Activated naive CD8-positive, alpha-beta T cell treated with anti-CD3 and anti-CD28 coated beads for 36 hours (primary cell): Measurements from ENCODE around the gene ADAMTS3. TPM values are rescaled to one million over a fixed set of nuclear protein-coding genes. Genes with fewer than 3 reads are reported as not detected.

ENCODE experiments used
- DNase-seq: peaks from one replicate; pipeline ENCODE4 v3.0.0; 2021
- H3K27ac Mint-ChIP-seq: one replicate; pipeline ENCODE4 v1.8.0; 2022; ENCODE audit warnings: mild to moderate bottlenecking, moderate library complexity, mixed read lengths
- H3K27me3 Mint-ChIP-seq: one replicate; pipeline ENCODE4 v1.8.0; 2022; ENCODE audit warnings: mild to moderate bottlenecking, mixed read lengths
- H3K36me3 Mint-ChIP-seq: one replicate; pipeline ENCODE4 v1.8.0; 2021; ENCODE audit warnings: mild to moderate bottlenecking, mixed read lengths
- H3K4me1 Mint-ChIP-seq: one replicate; pipeline ENCODE4 v1.8.0; 2021; ENCODE audit warnings: mixed read lengths
- H3K4me3 Mint-ChIP-seq: one replicate; pipeline ENCODE4 v1.8.0; 2022; ENCODE audit warnings: mild to moderate bottlenecking, moderate library complexity, mixed read lengths
- H3K9me3 Mint-ChIP-seq: one replicate; pipeline ENCODE4 v1.8.0; 2022; ENCODE audit warnings: mixed read lengths
- total RNA-seq, 2 experiments: library from RNA; stranded (reverse); gene quantifications; one replicate each; pipeline ENCODE4 v1.2.3, GENCODE V29; 2021

Gene ADAMTS3
- total RNA-seq, 2 experiments from 2014 or later, result not detected

DNA sequence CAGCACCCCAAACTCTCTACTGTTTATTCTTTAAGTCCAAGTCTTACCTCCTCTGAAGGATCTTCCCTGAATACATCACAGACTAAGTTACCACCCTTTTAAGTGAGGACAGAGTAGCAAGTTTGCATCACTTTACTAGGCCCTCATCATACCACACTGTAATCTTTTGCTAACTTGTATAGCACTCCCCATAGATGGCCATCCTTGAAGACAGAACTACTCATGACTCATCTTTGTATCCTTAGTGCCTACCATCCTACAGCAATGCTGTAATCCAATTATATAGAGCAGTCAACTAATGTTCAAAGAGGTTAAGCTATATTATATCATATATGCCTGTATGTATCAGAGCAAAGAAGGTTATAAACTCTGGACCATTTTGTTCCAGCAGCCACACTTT lies 101.4 kb downstream of the ADAMTS3 start:
- no peaks in the 10 kb centered on the region for H3K27me3 Mint-ChIP-seq
- H3K4me3 Mint-ChIP-seq, result no peak overlapping the region
- no peaks in the 10 kb centered on the region for H3K36me3 Mint-ChIP-seq
- H3K4me1 Mint-ChIP-seq, result no peaks in the 10 kb centered on the region
- H3K27ac Mint-ChIP-seq, result no peak overlapping the region
- DNase-seq, result no peak
- H3K9me3 Mint-ChIP-seq, result peaks cover 2% of the 10 kb centered on the region

DNA sequence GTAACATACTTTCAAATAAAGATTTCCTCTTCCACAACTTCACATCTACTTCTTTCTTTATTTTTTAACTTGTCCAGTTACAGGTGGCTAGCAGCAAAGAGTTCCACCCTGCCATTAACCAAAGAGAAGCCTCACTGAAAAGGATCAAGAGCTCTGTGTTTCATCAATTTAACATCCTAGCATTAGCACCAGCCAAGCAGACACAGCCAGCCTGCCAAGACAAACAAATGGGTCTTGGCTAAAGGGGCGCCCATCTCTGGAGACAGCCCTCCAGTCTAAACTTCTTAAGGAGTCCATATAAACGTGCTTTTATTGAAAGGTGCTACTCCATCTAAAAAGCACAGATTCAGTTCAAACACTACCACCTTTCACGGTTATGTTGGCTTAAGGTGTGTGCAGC lies 105.3 kb downstream of the ADAMTS3 start:
- Mint-ChIP-seq H3K4me1 (no peaks in the 10 kb centered on the region), H3K36me3 (no peaks in the 10 kb centered on the region), H3K27ac (no peak overlapping the region), H3K27me3 (peaks cover 3% of the 10 kb centered on the region), H3K9me3 (peaks cover 2% of the 10 kb centered on the region), H3K4me3 (no peak overlapping the region)
- DNase-seq, result no peak

DNA sequence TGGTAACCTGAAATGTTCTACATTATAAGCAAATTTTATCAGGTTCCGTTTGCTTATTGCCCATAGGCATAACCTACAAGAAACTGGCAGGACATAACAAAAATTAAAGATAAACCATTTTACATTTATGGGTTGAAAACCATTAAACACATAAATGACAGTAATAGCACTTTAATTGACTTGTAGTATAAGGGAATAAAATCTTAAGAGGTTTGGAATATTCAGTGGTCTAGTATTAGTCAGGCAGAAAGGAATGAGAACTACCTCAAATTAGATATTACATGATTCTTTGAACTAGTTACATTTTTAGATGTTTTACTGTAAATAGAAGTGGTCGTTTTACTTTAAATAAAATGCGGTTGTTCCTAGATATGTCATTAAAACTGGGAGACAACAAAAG lies 111.9 kb downstream of the ADAMTS3 start:
- DNase-seq, result no peak
- H3K27me3 Mint-ChIP-seq, result peaks cover 3% of the 10 kb centered on the region
- H3K36me3 Mint-ChIP-seq, result no peaks in the 10 kb centered on the region
- no peaks in the 10 kb centered on the region for H3K4me1 Mint-ChIP-seq
- no peak overlapping the region for H3K4me3 Mint-ChIP-seq
- peaks cover 2% of the 10 kb centered on the region for H3K9me3 Mint-ChIP-seq
- no peak overlapping the region for H3K27ac Mint-ChIP-seq

DNA sequence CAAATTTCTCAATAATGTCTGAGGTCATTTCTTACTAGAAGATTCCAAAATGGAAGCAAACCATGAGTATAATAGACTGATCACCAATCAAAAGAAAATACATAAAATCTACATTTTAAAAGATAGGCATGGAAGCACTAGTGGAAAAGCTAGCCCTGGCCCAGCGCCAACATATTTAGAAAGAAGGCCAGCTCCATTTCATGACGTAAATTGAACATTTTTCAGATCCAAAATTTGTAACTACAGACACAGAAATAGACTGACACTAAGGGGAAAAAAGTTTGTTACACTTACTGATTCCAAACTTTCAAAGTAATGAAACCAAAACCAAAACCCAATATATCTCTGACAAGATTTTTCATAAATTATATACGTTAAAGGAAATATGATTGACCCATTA lies 117.7 kb downstream of the ADAMTS3 start:
- Mint-ChIP-seq H3K27me3 (no peaks in the 10 kb centered on the region), H3K27ac (no peak overlapping the region), H3K9me3 (no peaks in the 10 kb centered on the region), H3K4me1 (no peaks in the 10 kb centered on the region), H3K4me3 (no peak overlapping the region), H3K36me3 (no peaks in the 10 kb centered on the region)
- DNase-seq, result no peak

DNA sequence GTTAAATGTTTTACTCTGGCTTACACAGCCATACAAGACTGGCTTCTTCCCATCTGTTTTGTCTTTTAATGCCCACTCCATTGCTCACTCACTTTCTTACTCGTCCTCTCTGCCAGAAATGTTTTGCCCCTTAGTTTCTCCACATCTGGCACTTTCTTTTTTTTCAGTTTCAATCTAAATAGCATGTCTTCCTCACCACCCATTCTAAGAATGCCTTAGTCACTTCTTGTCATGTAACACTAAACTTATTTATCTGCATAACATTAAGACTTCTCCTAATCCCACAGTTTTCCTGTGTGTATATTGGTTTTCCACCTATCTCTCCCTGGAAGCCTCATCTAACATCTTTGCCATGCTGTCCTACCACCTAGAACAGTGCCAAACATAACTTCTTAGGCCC lies 119.3 kb downstream of the ADAMTS3 start:
- DNase-seq, result no peak
- no peaks in the 10 kb centered on the region for H3K27me3 Mint-ChIP-seq
- no peaks in the 10 kb centered on the region for H3K4me1 Mint-ChIP-seq
- no peaks in the 10 kb centered on the region for H3K36me3 Mint-ChIP-seq
- no peak overlapping the region for H3K27ac Mint-ChIP-seq
- no peaks in the 10 kb centered on the region for H3K9me3 Mint-ChIP-seq
- H3K4me3 Mint-ChIP-seq, result no peak overlapping the region

DNA sequence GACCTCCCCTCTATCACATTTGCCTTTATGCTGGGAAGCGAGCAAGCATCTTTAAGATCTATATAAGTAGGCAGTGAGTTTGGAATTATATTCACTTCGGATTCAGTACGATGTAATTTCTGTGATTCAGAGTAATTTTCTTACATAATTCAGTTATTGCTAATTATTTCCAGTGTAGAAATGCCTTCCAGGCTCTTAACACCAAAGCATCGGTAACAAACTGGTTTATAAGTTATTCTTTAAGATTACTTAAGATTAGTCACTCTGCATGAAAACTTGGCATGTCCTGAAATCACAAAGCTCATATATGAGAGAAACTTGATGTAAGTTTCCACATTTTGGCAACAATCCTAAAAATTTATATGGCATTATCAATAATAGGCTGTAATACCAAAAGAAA lies 120.8 kb downstream of the ADAMTS3 start:
- H3K4me3 Mint-ChIP-seq, result no peak overlapping the region
- DNase-seq, result no peak
- no peaks in the 10 kb centered on the region for H3K36me3 Mint-ChIP-seq
- H3K9me3 Mint-ChIP-seq, result no peaks in the 10 kb centered on the region
- H3K4me1 Mint-ChIP-seq, result no peaks in the 10 kb centered on the region
- no peak overlapping the region for H3K27ac Mint-ChIP-seq
- no peaks in the 10 kb centered on the region for H3K27me3 Mint-ChIP-seq

DNA sequence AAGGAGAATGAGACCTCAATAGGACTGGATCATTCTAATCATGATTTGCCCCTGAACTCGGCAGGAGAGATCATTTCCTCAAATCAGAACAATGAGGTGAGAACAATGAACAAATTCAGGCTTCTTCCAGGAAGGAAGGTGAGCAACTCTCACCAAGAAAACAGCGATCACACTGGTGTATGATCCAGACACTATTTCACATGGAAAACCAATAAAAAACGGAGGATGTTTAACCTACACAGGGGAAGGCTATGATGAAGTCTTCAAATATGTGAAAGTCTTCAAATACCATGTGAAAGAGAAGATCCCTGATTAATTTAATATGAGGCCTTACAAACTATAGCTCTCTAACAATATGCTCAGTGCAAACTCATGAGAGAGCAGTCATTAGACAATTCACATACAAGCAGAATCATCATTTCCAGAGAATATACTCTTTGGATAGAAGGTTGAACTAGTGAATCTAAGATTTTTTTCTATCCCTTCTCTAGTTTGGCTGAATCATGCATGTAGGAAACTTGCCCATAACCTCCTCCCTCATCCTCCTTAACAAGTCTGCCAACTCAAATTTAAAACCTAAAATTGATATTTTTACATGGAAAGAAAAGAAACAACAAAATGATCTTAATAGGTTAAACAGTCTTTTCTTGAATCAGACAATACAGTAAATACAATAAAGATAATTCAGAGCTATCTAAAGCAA lies 122.5 kb downstream of the ADAMTS3 start:
- Mint-ChIP-seq H3K4me3 (no peak overlapping the region), H3K9me3 (no peaks in the 10 kb centered on the region), H3K36me3 (no peaks in the 10 kb centered on the region), H3K27me3 (no peaks in the 10 kb centered on the region), H3K4me1 (no peaks in the 10 kb centered on the region), H3K27ac (no peak overlapping the region)
- DNase-seq, result no peak

DNA sequence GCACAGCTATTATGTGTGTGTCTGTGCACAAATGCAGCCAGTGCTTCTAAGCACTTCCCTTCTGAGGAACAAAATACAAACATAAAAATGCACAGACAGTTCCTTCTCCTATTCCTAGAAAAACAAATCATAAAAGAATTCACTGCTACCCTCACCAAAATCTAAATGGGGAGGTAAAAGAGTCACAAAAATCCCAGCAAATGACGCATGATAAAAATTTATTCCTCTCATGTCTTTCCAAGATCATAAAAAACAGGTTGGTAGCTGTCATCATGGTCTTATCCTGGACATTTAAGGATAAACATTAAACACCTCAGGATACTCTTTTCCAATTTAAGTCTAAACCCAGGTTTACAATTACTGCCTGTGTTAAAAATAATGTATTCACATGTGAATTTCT lies 124.9 kb downstream of the ADAMTS3 start:
- Mint-ChIP-seq H3K27ac (no peak overlapping the region), H3K4me3 (no peak overlapping the region), H3K36me3 (no peaks in the 10 kb centered on the region), H3K9me3 (no peaks in the 10 kb centered on the region), H3K27me3 (no peaks in the 10 kb centered on the region), H3K4me1 (no peaks in the 10 kb centered on the region)
- DNase-seq, result no peak

DNA sequence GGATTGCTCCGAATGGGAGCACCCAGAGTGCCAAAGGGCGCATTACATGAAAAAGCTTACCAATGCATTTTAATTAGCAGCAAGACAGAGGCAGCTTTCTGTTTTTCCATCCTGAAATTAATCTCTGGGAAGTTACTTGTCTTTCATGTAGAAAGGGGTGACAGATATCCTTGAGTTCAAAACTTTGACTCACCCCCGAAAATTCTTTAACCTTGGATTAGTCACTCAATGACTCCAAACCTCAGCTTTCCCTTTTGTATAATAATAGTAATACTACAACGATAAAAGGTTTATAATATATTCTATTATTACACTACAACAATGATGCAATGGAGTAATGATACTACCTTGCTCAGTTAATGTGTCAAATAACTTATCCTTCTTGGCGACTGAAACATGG lies 126.3 kb downstream of the ADAMTS3 start:
- no peaks in the 10 kb centered on the region for H3K9me3 Mint-ChIP-seq
- H3K4me1 Mint-ChIP-seq, result no peaks in the 10 kb centered on the region
- H3K4me3 Mint-ChIP-seq, result no peak overlapping the region
- H3K27me3 Mint-ChIP-seq, result no peaks in the 10 kb centered on the region
- DNase-seq, result no peak
- H3K36me3 Mint-ChIP-seq, result no peaks in the 10 kb centered on the region
- no peak overlapping the region for H3K27ac Mint-ChIP-seq

DNA sequence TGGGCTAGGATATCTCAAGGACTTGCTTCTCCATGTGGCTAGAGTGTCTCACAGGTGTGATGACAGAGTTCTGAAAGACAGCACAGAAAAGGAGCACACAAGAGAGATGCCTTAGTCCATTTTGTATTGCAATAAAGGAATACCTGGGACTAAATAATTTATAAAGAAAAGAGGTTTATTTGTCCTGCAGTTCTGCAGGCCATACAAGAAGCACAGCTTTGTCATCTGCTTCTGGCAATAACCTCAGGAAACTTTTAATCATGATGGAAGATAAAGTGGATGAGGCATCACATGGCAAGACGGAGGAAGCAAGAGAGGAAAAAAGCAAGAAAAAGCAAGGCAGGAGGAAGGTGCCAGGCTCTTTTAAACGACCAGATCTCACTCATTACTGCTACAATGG lies 126.9 kb downstream of the ADAMTS3 start:
- H3K4me1 Mint-ChIP-seq, result no peaks in the 10 kb centered on the region
- H3K27ac Mint-ChIP-seq, result no peak overlapping the region
- H3K36me3 Mint-ChIP-seq, result no peaks in the 10 kb centered on the region
- H3K9me3 Mint-ChIP-seq, result no peaks in the 10 kb centered on the region
- no peak overlapping the region for H3K4me3 Mint-ChIP-seq
- H3K27me3 Mint-ChIP-seq, result no peaks in the 10 kb centered on the region
- DNase-seq, result no peak

DNA sequence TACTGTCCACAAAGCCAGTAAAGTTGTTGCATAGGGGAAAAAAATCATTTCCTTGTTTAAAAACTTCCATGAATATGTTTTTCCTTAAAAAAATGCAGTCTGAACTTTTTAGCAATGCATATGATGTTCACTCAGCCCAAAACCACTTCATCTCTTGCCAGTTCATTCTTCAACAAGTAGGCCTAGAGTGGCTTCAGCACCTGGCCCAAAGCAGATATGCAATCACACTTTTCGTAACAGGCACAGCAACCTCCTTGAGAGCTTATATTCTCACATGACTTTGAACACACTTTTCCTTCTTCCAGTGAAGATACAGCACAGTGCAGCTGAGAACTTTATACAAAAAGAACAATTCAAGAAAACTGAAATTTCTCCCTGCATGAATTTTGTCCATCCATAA lies 128.6 kb downstream of the ADAMTS3 start:
- H3K9me3 Mint-ChIP-seq, result no peaks in the 10 kb centered on the region
- no peaks in the 10 kb centered on the region for H3K4me1 Mint-ChIP-seq

DNA sequence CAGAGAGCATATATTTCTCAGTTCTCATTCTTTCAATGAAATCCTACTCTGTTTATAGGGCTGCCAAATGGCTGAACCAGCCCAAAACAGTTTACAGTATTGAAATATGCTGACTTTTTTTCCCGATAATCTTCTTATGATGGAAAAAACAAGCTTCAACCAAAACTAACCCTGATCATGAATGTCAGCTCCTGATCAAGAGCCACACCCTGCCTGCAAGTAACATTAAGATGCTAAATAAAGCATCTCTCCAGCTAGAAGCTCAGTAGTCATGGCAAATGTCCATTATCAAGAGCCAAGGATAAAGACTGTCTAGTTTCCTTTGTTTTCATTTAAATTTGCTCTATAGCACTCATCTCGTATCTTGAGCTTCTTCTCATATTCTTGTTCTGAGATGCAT lies 136.0 kb downstream of the ADAMTS3 start:
- H3K4me3 Mint-ChIP-seq, result no peak overlapping the region
- DNase-seq, result no peak
- H3K27me3 Mint-ChIP-seq, result peaks cover 3% of the 10 kb centered on the region
- no peak overlapping the region for H3K27ac Mint-ChIP-seq
- H3K36me3 Mint-ChIP-seq, result no peaks in the 10 kb centered on the region
- no peaks in the 10 kb centered on the region for H3K9me3 Mint-ChIP-seq
- no peaks in the 10 kb centered on the region for H3K4me1 Mint-ChIP-seq

More for the DNA sequence above, 128.6 kb downstream of the ADAMTS3 start:
- Mint-ChIP-seq H3K4me3 (no peak overlapping the region), H3K27ac (no peak overlapping the region), H3K36me3 (no peaks in the 10 kb centered on the region), H3K27me3 (no peaks in the 10 kb centered on the region)
- no peak for DNase-seq

DNA sequence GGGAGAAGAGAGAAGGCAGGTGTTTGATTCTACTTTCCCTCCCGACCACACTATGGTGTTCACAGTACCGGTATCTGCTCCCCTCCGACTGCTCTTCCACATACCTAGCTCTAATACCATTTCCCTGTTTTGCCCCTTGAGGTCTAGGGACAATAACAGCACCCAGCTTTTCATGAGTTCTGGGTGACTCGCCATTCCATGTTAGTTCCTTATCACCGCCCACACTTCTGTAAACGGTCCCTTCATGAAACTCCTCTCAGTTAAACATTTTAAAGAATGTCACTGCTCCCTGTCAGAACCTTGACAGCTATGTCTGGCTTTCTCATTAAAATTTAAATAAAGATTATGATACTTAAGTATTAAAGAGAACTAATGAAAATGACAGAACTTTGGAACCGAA lies 136.7 kb downstream of the ADAMTS3 start:
- H3K27me3 Mint-ChIP-seq, result peaks cover 3% of the 10 kb centered on the region
- no peaks in the 10 kb centered on the region for H3K36me3 Mint-ChIP-seq
- H3K27ac Mint-ChIP-seq, result no peak overlapping the region
- H3K9me3 Mint-ChIP-seq, result no peaks in the 10 kb centered on the region
- no peak overlapping the region for H3K4me3 Mint-ChIP-seq
- no peak for DNase-seq
- no peaks in the 10 kb centered on the region for H3K4me1 Mint-ChIP-seq

DNA sequence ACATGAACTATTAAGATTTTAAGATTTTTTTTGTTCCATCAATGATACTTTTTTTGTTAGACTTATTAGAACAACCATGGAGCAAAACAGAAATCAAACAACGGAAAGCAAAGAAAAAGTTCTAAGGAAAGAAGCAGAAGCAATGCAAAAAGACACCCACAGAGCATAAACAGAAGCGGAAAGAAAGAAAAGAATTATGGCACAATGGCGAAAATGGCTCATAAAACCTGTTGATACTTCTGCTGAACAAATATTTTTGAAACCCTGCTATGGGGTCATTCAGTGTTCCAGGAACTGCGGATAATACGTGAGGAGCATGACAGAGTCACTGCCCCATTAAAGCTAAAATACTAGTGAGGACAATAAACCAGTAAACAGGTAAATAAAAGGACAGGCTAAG lies 138.0 kb downstream of the ADAMTS3 start:
- H3K9me3 Mint-ChIP-seq, result peaks cover 3% of the 10 kb centered on the region
- DNase-seq, result no peak
- no peak overlapping the region for H3K4me3 Mint-ChIP-seq
- H3K27me3 Mint-ChIP-seq, result peaks cover 3% of the 10 kb centered on the region
- no peaks in the 10 kb centered on the region for H3K36me3 Mint-ChIP-seq
- no peak overlapping the region for H3K27ac Mint-ChIP-seq
- no peaks in the 10 kb centered on the region for H3K4me1 Mint-ChIP-seq

DNA sequence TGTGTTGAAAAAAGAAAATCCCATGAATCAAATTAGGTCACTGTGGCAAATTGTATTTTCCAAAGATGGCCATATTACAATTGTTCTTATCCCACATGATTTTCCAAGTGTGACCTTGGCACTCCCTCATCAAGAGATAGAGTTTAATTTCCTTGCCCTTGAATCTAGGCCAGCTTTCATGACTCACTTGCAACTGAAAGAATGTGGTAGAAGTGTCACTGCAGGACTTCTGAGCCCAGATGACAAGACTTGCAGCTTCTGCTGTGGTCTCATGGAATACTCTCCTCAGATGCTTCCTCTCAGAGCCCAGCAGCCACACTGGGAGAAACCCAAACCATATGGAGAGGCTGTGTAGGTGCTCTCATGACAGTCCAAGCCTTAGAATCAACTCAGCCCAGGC lies 139.0 kb downstream of the ADAMTS3 start:
- Mint-ChIP-seq H3K27ac (no peak overlapping the region), H3K4me1 (no peaks in the 10 kb centered on the region), H3K9me3 (peaks cover 3% of the 10 kb centered on the region), H3K27me3 (peaks cover 3% of the 10 kb centered on the region), H3K36me3 (no peaks in the 10 kb centered on the region), H3K4me3 (no peak overlapping the region)
- DNase-seq, result no peak

DNA sequence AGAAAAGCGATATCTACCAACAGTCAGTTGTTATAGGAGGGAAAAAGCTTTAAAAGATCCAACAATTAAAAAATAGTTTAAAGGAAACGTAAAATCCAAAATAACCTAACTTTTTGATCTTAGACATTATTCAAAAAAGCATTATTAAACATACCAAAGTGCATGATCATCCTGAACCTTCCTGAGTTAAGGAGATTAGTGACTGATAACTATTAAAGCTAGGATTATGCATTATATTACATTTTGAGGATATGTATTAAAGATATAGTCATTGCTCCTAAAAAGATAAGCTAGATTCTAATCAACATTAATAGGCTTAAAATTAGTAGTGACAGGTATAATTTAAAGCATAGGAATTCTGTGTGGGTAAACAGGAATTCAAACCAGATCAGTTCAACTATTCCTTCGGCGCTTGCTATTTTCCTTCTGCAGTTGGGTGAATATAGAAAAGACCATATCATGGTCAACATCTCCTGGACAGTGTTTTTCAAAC lies 139.6 kb downstream of the ADAMTS3 start:
- Mint-ChIP-seq H3K27ac (no peak overlapping the region), H3K27me3 (peaks cover 3% of the 10 kb centered on the region), H3K36me3 (no peaks in the 10 kb centered on the region), H3K4me1 (no peaks in the 10 kb centered on the region), H3K9me3 (peaks cover 3% of the 10 kb centered on the region), H3K4me3 (no peak overlapping the region)
- no peak for DNase-seq
